RPMI8226 (cell line): ENCODE results near the gene DDB1.

ENCODE experiments used
- DNase-seq: peaks from one replicate; pipeline ENCODE4 v3.0.0-alpha.2; 2015

The DDB1 gene

GRCh38 chr11:61293867-61294716 lies 38.8 kb downstream of the DDB1 start:
- DNase-seq: peak; percentile 72

- no peak for DNase-seq
These were observed 40.5 kb downstream of the DDB1 start for GRCh38 chr11:61292356-61292755.

- DNase-seq: peak; percentile 35
These were observed 41.8 kb downstream of the DDB1 start for GRCh38 chr11:61290905-61291690.

GRCh38 chr11:61287338-61287977 lies 45.4 kb downstream of the DDB1 start:
- no peak for DNase-seq

GRCh38 chr11:61283613-61284012 lies 49.3 kb downstream of the DDB1 start:
- DNase-seq: no peak

- DNase-seq: peak; percentile 31
These were observed 51.2 kb downstream of the DDB1 start for GRCh38 chr11:61281581-61282250.

- DNase-seq: no peak
These were observed 51.9 kb downstream of the DDB1 start for GRCh38 chr11:61280883-61281580.

- DNase-seq: peak; percentile 85
These were observed 52.8 kb downstream of the DDB1 start for GRCh38 chr11:61279934-61280659.

- peak; percentile 33 for DNase-seq
These were observed 54.9 kb downstream of the DDB1 start for GRCh38 chr11:61278001-61278470.

- peak; percentile 70 for DNase-seq
These were observed 55.5 kb downstream of the DDB1 start for GRCh38 chr11:61277186-61278000.

- DNase-seq: no peak
These were observed 57.7 kb downstream of the DDB1 start for GRCh38 chr11:61275191-61275590.

GRCh38 chr11:61274084-61274483 lies 58.8 kb downstream of the DDB1 start:
- no peak for DNase-seq

- peak; percentile 80 for DNase-seq
These were observed 59.5 kb downstream of the DDB1 start for GRCh38 chr11:61273178-61274078.

- no peak for DNase-seq
These were observed 60.2 kb downstream of the DDB1 start for GRCh38 chr11:61272731-61273130.

- no peak for DNase-seq
These were observed 62.4 kb downstream of the DDB1 start for GRCh38 chr11:61270354-61271076.

- no peak for DNase-seq
These were observed 64.2 kb downstream of the DDB1 start for GRCh38 chr11:61268588-61269250.

- DNase-seq: no peak
These were observed 65.5 kb downstream of the DDB1 start for GRCh38 chr11:61267437-61267841.

- DNase-seq: no peak
These were observed 66.3 kb downstream of the DDB1 start for GRCh38 chr11:61266602-61267001.
